BLaER1 (cell line): ENCODE measurements around the gene MAGI2.

Source experiments
- H3K27ac ChIP-seq: shearing (Covaris generic); formaldehyde crosslinking; 2 replicates; pipeline ENCODE4 v1.8.1; 2022
- H3K27me3 ChIP-seq: shearing (Covaris generic); formaldehyde crosslinking; 2 replicates; pipeline ENCODE4 v1.8.1; 2022
- H3K36me3 ChIP-seq: shearing (Covaris generic); formaldehyde crosslinking; 2 replicates; pipeline ENCODE4 v1.8.1; 2022
- H3K4me1 ChIP-seq: shearing (Covaris generic); formaldehyde crosslinking; 2 replicates; pipeline ENCODE4 v1.8.1; 2022
- H3K4me2 ChIP-seq: shearing (Covaris generic); formaldehyde crosslinking; 2 replicates; pipeline ENCODE4 v1.8.1; 2022
- H3K4me3 ChIP-seq: shearing (Covaris generic); formaldehyde crosslinking; 2 replicates; pipeline ENCODE4 v1.8.1; 2022
- H3K9ac ChIP-seq: shearing (Covaris generic); formaldehyde crosslinking; 2 replicates; pipeline ENCODE4 v1.8.1; 2022
- H3K9me3 ChIP-seq: shearing (Covaris generic); formaldehyde crosslinking; 2 replicates; pipeline ENCODE4 v1.8.1; 2022
- H4K20me1 ChIP-seq: shearing (Covaris generic); formaldehyde crosslinking; 2 replicates; pipeline ENCODE4 v1.8.1; 2022
- Cebpa-rat ChIP-seq: shearing (Covaris generic); IDR thresholded peaks from 2 replicates; pipeline ENCODE4 v1.8.1; 2022

The MAGI2 gene

GRCh38 chr7:78232806-78233205 lies 1220.7 kb downstream of the MAGI2 start:
- TF ChIP-seq Cebpa-rat, result no peak
- H3K4me3 ChIP-seq, result no peak overlapping the region
- peaks cover 6% of the 10 kb centered on the region for H3K9me3 ChIP-seq
- H4K20me1 ChIP-seq, result no peaks in the 10 kb centered on the region
- no peak overlapping the region for H3K27ac ChIP-seq
- no peaks in the 10 kb centered on the region for H3K27me3 ChIP-seq
- no peak overlapping the region for H3K4me2 ChIP-seq
- H3K4me1 ChIP-seq, result no peaks in the 10 kb centered on the region
- no peak overlapping the region for H3K9ac ChIP-seq
- no peaks in the 10 kb centered on the region for H3K36me3 ChIP-seq

- no peak overlapping the region for H3K27ac ChIP-seq
- H4K20me1 ChIP-seq, result no peaks in the 10 kb centered on the region
- no peak for TF ChIP-seq Cebpa-rat
- no peak overlapping the region for H3K4me3 ChIP-seq
- no peak overlapping the region for H3K9ac ChIP-seq
- H3K9me3 ChIP-seq, result no peaks in the 10 kb centered on the region
- no peaks in the 10 kb centered on the region for H3K4me1 ChIP-seq
- no peak overlapping the region for H3K4me2 ChIP-seq
- no peaks in the 10 kb centered on the region for H3K27me3 ChIP-seq
- no peaks in the 10 kb centered on the region for H3K36me3 ChIP-seq
These were observed 1227.3 kb downstream of the MAGI2 start for GRCh38 chr7:78226059-78226719.

- no peaks in the 10 kb centered on the region for H3K27me3 ChIP-seq
- TF ChIP-seq Cebpa-rat, result no peak
- no peak overlapping the region for H3K4me3 ChIP-seq
- H3K9ac ChIP-seq, result no peak overlapping the region
- no peaks in the 10 kb centered on the region for H3K9me3 ChIP-seq
- no peaks in the 10 kb centered on the region for H3K4me1 ChIP-seq
- H3K27ac ChIP-seq, result no peak overlapping the region
- no peaks in the 10 kb centered on the region for H3K36me3 ChIP-seq
- no peak overlapping the region for H3K4me2 ChIP-seq
- no peaks in the 10 kb centered on the region for H4K20me1 ChIP-seq
These were observed 1227.9 kb downstream of the MAGI2 start for GRCh38 chr7:78225534-78225933.

GRCh38 chr7:78224923-78225322 lies 1228.5 kb downstream of the MAGI2 start:
- no peaks in the 10 kb centered on the region for H3K9me3 ChIP-seq
- no peak overlapping the region for H3K4me2 ChIP-seq
- no peaks in the 10 kb centered on the region for H3K36me3 ChIP-seq
- TF ChIP-seq Cebpa-rat, result no peak
- H3K4me1 ChIP-seq, result no peaks in the 10 kb centered on the region
- H3K9ac ChIP-seq, result no peak overlapping the region
- H3K4me3 ChIP-seq, result no peak overlapping the region
- H4K20me1 ChIP-seq, result no peaks in the 10 kb centered on the region
- no peaks in the 10 kb centered on the region for H3K27me3 ChIP-seq
- H3K27ac ChIP-seq, result no peak overlapping the region

- H3K4me1 ChIP-seq, result no peaks in the 10 kb centered on the region
- no peak overlapping the region for H3K4me3 ChIP-seq
- H3K36me3 ChIP-seq, result no peaks in the 10 kb centered on the region
- no peak for TF ChIP-seq Cebpa-rat
- no peak overlapping the region for H3K9ac ChIP-seq
- no peak overlapping the region for H3K27ac ChIP-seq
- no peaks in the 10 kb centered on the region for H3K27me3 ChIP-seq
- H3K9me3 ChIP-seq, result no peaks in the 10 kb centered on the region
- no peaks in the 10 kb centered on the region for H4K20me1 ChIP-seq
- H3K4me2 ChIP-seq, result no peak overlapping the region
These were observed 1229.9 kb downstream of the MAGI2 start for GRCh38 chr7:78223598-78223997.

- no peaks in the 10 kb centered on the region for H3K9me3 ChIP-seq
- H3K27ac ChIP-seq, result no peak overlapping the region
- TF ChIP-seq Cebpa-rat, result no peak
- no peaks in the 10 kb centered on the region for H3K4me1 ChIP-seq
- H3K4me3 ChIP-seq, result no peak overlapping the region
- H3K4me2 ChIP-seq, result no peak overlapping the region
- no peaks in the 10 kb centered on the region for H4K20me1 ChIP-seq
- no peaks in the 10 kb centered on the region for H3K36me3 ChIP-seq
- H3K27me3 ChIP-seq, result no peaks in the 10 kb centered on the region
- no peak overlapping the region for H3K9ac ChIP-seq
These were observed 1231.3 kb downstream of the MAGI2 start for GRCh38 chr7:78222001-78222751.

GRCh38 chr7:78220754-78221153 lies 1232.7 kb downstream of the MAGI2 start:
- H3K27ac ChIP-seq, result no peak overlapping the region
- no peaks in the 10 kb centered on the region for H3K36me3 ChIP-seq
- no peak overlapping the region for H3K4me2 ChIP-seq
- no peak overlapping the region for H3K4me3 ChIP-seq
- H3K4me1 ChIP-seq, result no peaks in the 10 kb centered on the region
- TF ChIP-seq Cebpa-rat, result no peak
- H3K9ac ChIP-seq, result no peak overlapping the region
- H3K9me3 ChIP-seq, result no peaks in the 10 kb centered on the region
- no peaks in the 10 kb centered on the region for H3K27me3 ChIP-seq
- H4K20me1 ChIP-seq, result no peaks in the 10 kb centered on the region

GRCh38 chr7:78218876-78219275 lies 1234.6 kb downstream of the MAGI2 start:
- H3K9me3 ChIP-seq, result no peaks in the 10 kb centered on the region
- no peak overlapping the region for H3K4me3 ChIP-seq
- no peak overlapping the region for H3K27ac ChIP-seq
- no peak overlapping the region for H3K9ac ChIP-seq
- no peaks in the 10 kb centered on the region for H3K27me3 ChIP-seq
- H3K36me3 ChIP-seq, result no peaks in the 10 kb centered on the region
- no peaks in the 10 kb centered on the region for H4K20me1 ChIP-seq
- H3K4me1 ChIP-seq, result no peaks in the 10 kb centered on the region
- TF ChIP-seq Cebpa-rat, result no peak
- no peak overlapping the region for H3K4me2 ChIP-seq

- H3K4me1 ChIP-seq, result no peaks in the 10 kb centered on the region
- no peak overlapping the region for H3K27ac ChIP-seq
- H4K20me1 ChIP-seq, result no peaks in the 10 kb centered on the region
- no peak overlapping the region for H3K4me2 ChIP-seq
- no peak for TF ChIP-seq Cebpa-rat
- H3K9me3 ChIP-seq, result no peaks in the 10 kb centered on the region
- no peaks in the 10 kb centered on the region for H3K36me3 ChIP-seq
- H3K27me3 ChIP-seq, result no peaks in the 10 kb centered on the region
- no peak overlapping the region for H3K4me3 ChIP-seq
- H3K9ac ChIP-seq, result no peak overlapping the region
These were observed 1235.4 kb downstream of the MAGI2 start for GRCh38 chr7:78218051-78218450.

- H4K20me1 ChIP-seq, result no peaks in the 10 kb centered on the region
- H3K9ac ChIP-seq, result no peak overlapping the region
- H3K4me1 ChIP-seq, result no peaks in the 10 kb centered on the region
- H3K9me3 ChIP-seq, result no peaks in the 10 kb centered on the region
- no peak overlapping the region for H3K4me3 ChIP-seq
- H3K36me3 ChIP-seq, result no peaks in the 10 kb centered on the region
- no peak overlapping the region for H3K27ac ChIP-seq
- H3K27me3 ChIP-seq, result no peaks in the 10 kb centered on the region
- no peak overlapping the region for H3K4me2 ChIP-seq
- no peak for TF ChIP-seq Cebpa-rat
These were observed 1238.3 kb downstream of the MAGI2 start for GRCh38 chr7:78215199-78215598.
